ENCODE results near the gene ZHX3. TPM values are rescaled to one million over a fixed set of nuclear protein-coding genes. Genes with fewer than 3 reads are reported as not detected.

The ZHX3 gene
- total and polyA plus RNA-seq, 9 of the 15 experiments (the other 6 are each of a cell fraction or from before 2014, with no cell fraction given), result 0.80 to 14.6 (median 4.9) TPM

GRCh38 chr20:41327178-41327577 lies 9.6 kb upstream of the ZHX3 start:
- intact Hi-C loops (cut with micrococcal nuclease), result no loop called here
- H3K27me3 ChIP-seq (ENCODE audit: control insufficient read depth in 2 of 2, insufficient read depth in 2 of 2, low read length in 2 of 2), result no peaks in the 10 kb centered on the region
- no TSS peak for BruUV-seq (replicated peaks)
- H3K4me3 ChIP-seq, result no peak overlapping the region
- in situ Hi-C loops (cut with MboI), result no loop called here
- ChIA-PET POLR2A (interaction anchor here (1.8 kb wide), 1 partner anchor 13 kb away, joined by 4 read pairs; no protein-coding TSS in a partner anchor), CTCF (ENCODE audit: low intra/inter-chr PET ratio) (no interaction called here)
- no peaks in the 10 kb centered on the region for H3K9me3 ChIP-seq (replicated peaks; ENCODE audit: control insufficient read depth, insufficient read depth, low read depth, low read length)
- no peak for DNase-seq (ENCODE audit: extremely low read depth in 1 of 4, low spot score in 3 of 4)
- peaks cover 0 to 12% of the 10 kb centered on the region in 2 experiments; a peak in 1 of 5 replicates for H3K4me1 ChIP-seq (replicated peaks in 1 of 2; ENCODE audit: control insufficient read depth in 2 of 2, insufficient read depth in 2 of 2, low read length in 2 of 2)
- H4K20me1 ChIP-seq (replicated peaks; ENCODE audit: control insufficient read depth, insufficient read depth, low read length), result no peaks in the 10 kb centered on the region
- H3K79me2 ChIP-seq (ENCODE audit: control insufficient read depth, insufficient read depth, low read length), result no peaks in the 10 kb centered on the region
- FAIRE-seq, result no peak
- ATAC-seq, result peak; percentile 11; the same call in 1 of the 3 replicates
- no peaks in the 10 kb centered on the region for H3K36me3 ChIP-seq (ENCODE audit: control insufficient read depth, insufficient read depth, low read length)
- TF ChIP-seq PKNOX1 (IDR thresholded peaks at IDR 0.05) (peak; percentile 83), POLR2AphosphoS5 (IDR thresholded peaks at IDR 0.05; ENCODE audit: control insufficient read depth, insufficient read depth, low read depth, low read length) (no peak), ZC3H11A (IDR thresholded peaks at IDR 0.05; ENCODE audit: low read depth, low read length) (no peak), NR2C2 (CRISPR knock-in tag; IDR thresholded peaks at IDR 0.05) (no peak), NR2C2 (tag; IDR thresholded peaks at IDR 0.05) (no peak), PRDM10 (IDR thresholded peaks at IDR 0.05; ENCODE audit: partially characterized antibody) (no peak), MEIS2 (IDR thresholded peaks at IDR 0.05; ENCODE audit: partially characterized antibody) (peak; percentile 10), HMBOX1 (IDR thresholded peaks at IDR 0.05) (peak; percentile 42; the same call in 1 of the 2 replicates), HMGN3 (IDR thresholded peaks at IDR 0.05; ENCODE audit: borderline replicate concordance, extremely low read depth, insufficient read length, low read depth, low read length) (no peak), PCBP2 (IDR thresholded peaks at IDR 0.05; ENCODE audit: low read depth, low read length, poor library complexity, severe bottlenecking) (no peak)
- H2AFZ ChIP-seq (ENCODE audit: low read depth, low read length), result peak overlapping the region; percentile 79
- no peak overlapping the region for H3K9ac ChIP-seq (ENCODE audit: insufficient read depth in 1 of 2, low read depth in 2 of 2, low read length in 2 of 2)
- H3K27ac ChIP-seq (ENCODE audit: extremely low read depth, low read depth, low read length), result no peak overlapping the region
- WGBS (ENCODE audit: insufficient coverage, low coverage, missing lambda C conversion rate), result 41% methylated on average over 5 of the region's 5 CpGs
- no peak overlapping the region for H3K4me2 ChIP-seq (ENCODE audit: insufficient read depth, low read length)
- no peaks in the 10 kb centered on the region for H3K9me1 ChIP-seq (ENCODE audit: control insufficient read depth, insufficient read depth, low read length)
